ENCODE data around the gene SLPI.
A peak's percentile ranks its signal among the peaks of the same experiment; 100 is the strongest.

SLPI gene

GRCh38 chr20:45254383-45255262 lies at the start of gene SLPI:
SLPI (minus strand) TSS chr20:45254564; CDS start chr20:45254543, 21 bp downstream.
- DNase-seq: no peak

GRCh38 chr20:45303586-45304463 lies 49.5 kb upstream of the SLPI start:
- no peak for DNase-seq

GRCh38 chr20:45301824-45302271 lies 47.5 kb upstream of the SLPI start:
- no peak for DNase-seq

- DNase-seq: peak; percentile 50
These were observed 46.6 kb upstream of the SLPI start for GRCh38 chr20:45300961-45301360.

- no peak for DNase-seq
These were observed 45.4 kb upstream of the SLPI start for GRCh38 chr20:45299786-45300185.

- DNase-seq: no peak
These were observed 43.6 kb upstream of the SLPI start for GRCh38 chr20:45297786-45298497.

GRCh38 chr20:45294659-45295058 lies 40.3 kb upstream of the SLPI start:
- DNase-seq: no peak

GRCh38 chr20:45294003-45294368 lies 39.6 kb upstream of the SLPI start:
- DNase-seq: no peak

GRCh38 chr20:45293041-45294002 lies 39.0 kb upstream of the SLPI start:
- DNase-seq: peak; percentile 87

GRCh38 chr20:45292343-45292742 lies 38.0 kb upstream of the SLPI start:
- no peak for DNase-seq

GRCh38 chr20:45291526-45291925 lies 37.2 kb upstream of the SLPI start:
- DNase-seq: no peak

GRCh38 chr20:45290677-45291355 lies 36.5 kb upstream of the SLPI start:
- peak; percentile 64 for DNase-seq

GRCh38 chr20:45289942-45290676 lies 35.7 kb upstream of the SLPI start:
- DNase-seq: no peak

GRCh38 chr20:45288860-45289259 lies 34.5 kb upstream of the SLPI start:
- no peak for DNase-seq

- no peak for DNase-seq
These were observed 34.0 kb upstream of the SLPI start for GRCh38 chr20:45288376-45288775.

- no peak for DNase-seq
These were observed 29.2 kb upstream of the SLPI start for GRCh38 chr20:45283551-45284057.

GRCh38 chr20:45282700-45283550 lies 28.6 kb upstream of the SLPI start:
- DNase-seq: no peak

GRCh38 chr20:45279992-45280391 lies 25.6 kb upstream of the SLPI start:
- DNase-seq: no peak

- DNase-seq: no peak
These were observed 21.0 kb upstream of the SLPI start for GRCh38 chr20:45275338-45275737.
